ENCODE data around the gene FAM53B.

Gene FAM53B

GRCh38 chr10:124741922-124742412, 2.2 kb downstream of the FAM53B start:
- DNase-seq, result peak in 1 of 2 donors; percentile 43

DNA sequence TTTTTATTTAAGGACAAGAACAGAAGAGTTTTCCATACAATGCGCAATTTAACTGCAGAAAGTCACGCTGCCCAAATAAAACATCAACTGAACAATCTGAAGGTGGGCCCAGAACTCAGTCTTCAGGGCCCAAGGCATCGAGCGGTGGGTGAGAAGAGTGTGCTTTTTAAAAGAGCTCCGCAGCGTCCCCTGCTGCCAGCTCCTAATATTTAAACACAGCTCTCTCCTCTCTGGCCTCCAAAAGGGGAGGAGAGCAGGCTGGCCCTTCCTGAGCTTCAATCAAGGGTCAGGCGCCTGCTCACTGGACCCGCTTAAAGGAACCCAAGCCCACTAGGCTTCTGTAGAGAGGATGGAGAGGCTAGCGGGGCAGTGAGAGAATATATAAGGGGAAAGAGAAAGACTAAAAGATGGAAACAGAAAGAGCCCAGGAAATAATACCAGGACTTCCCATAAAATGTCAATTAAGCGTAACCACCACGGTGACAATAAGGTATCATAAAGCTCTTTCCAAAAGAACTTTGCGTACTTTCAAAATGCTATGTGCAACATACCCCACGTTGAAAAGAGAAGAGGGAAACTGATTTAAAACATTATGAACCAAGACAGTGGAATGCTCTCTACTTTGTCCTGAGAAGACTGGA, 2.8 kb downstream of the FAM53B start:
- peak; percentile 73 to 83 for DNase-seq

GRCh38 chr10:124740369-124741280, 3.6 kb downstream of the FAM53B start:
- DNase-seq, result peak in 1 of 2 donors; percentile 43

DNA sequence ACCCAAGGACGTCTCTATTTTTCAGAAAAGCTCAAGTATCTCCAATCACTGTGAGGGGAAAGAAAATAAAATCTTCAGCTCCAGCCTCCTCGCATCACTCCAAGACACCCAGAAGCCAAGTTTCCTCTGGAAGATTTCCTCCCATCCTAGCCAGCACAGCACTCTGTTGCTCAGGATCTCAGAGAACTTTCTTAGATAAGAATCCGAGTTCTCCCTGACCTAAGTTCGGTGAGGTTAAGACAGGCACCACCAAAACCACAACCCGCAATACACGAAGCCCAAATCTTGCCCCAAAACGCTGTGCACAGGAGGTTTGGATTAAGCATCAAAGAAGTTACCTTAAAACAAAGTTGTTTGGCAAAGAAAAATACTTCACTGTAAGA, 4.2 kb downstream of the FAM53B start:
- DNase-seq, result peak in 1 of 2 donors; percentile 54

GRCh38 chr10:124739119-124739921, 4.9 kb downstream of the FAM53B start:
- no peak for DNase-seq

GRCh38 chr10:124738441-124738840, 5.7 kb downstream of the FAM53B start:
- DNase-seq, result no peak

DNA sequence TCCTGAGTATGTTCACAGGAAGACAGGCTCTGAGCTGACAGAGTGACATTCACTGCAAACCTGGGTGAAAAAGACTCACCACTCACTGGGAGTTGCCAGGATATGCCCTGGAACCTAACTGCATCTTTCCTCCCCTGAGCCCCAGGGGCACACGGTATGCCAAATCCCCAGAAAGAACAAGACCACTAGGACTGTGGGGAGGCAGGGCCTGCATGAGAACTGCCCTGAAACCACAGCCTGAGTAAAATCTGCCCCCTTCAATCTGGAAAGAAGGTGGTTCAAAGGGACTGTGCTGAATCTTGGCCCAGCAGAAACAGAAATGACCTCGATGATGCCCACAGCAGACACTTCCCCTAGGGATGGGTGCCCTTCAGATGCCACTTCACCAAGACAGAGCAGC, 6.5 kb downstream of the FAM53B start:
- DNase-seq, result no peak

DNA sequence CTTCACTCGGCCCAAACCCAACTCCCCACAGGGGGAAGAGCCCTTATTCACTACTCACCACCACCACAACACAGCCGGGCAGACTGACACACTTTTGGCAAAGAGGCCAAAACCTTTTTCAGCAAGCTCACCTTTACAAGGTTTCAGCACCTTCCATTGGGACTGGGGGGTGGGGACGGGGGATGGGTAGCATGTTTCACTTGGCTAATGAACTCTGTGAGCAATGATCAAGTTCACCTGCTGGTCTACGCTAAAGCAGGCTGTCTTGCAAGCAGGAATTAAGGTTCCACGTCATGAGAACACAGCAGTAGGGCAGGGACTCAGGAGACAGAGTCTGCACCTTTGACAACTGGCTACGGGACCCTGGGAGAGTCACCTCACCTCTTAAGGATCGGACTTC, 7.0 kb downstream of the FAM53B start:
- no peak for DNase-seq

- DNase-seq, result no peak
Measured at GRCh38 chr10:124736491-124737136, 7.6 kb downstream of the FAM53B start.

- no peak for DNase-seq
Measured at GRCh38 chr10:124735491-124736286, 8.5 kb downstream of the FAM53B start.

DNA sequence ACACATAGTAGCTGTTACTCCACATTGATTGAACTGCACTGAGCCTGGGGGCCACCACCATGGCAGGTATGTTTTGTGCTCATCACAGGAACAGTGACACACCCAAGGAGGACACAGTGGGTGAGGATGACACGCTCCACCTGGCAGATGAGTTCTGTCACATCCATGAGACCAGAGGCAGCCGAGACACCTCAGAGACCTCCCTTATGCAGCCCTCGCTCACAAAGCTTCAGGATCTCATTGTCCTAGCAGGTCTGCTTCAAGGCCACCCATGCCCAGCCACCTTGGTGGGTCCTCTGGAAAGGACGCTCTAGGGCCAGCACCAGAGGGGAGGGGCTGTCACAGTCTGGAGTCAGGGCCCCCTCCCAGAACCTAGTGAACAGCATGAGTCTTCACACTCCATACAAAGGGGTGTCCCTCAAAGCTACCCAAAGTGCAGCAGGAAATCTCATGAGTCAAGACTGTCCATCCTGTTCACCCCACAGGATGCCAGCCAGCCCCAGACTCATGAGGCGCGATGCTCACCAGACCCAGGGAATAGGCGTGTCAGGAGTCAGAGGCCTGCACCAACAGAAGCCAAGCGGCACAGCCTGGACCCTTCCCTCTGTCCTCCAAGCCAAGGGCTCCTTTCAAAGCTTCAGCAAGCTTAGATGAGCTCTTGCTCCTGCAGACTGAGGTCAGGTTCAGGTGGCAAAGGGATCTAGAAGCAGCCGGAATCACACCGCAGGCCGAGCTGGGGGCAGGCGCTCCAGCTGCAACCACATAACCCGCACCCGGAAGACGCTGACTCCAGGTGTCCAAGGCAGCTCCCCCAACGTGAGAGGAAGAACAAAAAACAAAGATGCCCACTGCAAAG, 9.6 kb downstream of the FAM53B start:
- DNase-seq, result peak in 1 of 2 donors; percentile 35

GRCh38 chr10:124733571-124734245, 10.5 kb downstream of the FAM53B start:
- DNase-seq, result no peak

DNA sequence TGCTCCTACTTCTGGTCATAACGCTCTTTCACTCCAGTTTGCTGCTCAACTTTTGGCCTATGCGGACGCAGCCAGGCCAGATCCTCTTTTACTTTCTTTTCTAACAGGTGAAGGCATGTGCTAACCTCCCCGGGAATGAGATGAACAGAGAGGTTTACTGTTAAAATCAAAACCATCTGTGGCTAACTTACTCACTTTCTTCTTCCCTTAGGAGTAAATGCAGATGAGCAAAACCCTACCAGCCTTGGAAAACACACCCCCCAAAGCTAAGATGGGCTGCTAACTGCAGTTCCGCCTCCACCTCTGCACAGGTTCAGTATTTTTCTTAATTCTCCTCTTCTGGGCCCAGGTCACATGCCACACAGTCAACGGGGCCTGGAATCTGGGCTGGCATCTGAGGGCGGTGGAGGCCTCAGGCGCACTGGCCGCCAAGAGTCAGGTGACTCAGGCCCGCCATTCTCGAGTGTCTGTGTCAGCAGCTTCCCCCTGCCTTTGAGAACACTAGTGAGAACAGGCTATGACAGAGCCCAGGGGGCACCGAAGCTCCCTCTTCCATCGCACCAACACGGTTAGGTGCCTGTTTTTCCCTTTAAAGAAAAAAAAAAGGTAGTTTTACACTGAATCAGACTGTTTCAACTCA, 11.1 kb downstream of the FAM53B start:
- peak in 1 of 2 donors; percentile 61 for DNase-seq

- DNase-seq, result no peak
Measured at GRCh38 chr10:124731551-124731950, 12.6 kb downstream of the FAM53B start.

GRCh38 chr10:124730790-124731189, 13.4 kb downstream of the FAM53B start:
- DNase-seq, result no peak

DNA sequence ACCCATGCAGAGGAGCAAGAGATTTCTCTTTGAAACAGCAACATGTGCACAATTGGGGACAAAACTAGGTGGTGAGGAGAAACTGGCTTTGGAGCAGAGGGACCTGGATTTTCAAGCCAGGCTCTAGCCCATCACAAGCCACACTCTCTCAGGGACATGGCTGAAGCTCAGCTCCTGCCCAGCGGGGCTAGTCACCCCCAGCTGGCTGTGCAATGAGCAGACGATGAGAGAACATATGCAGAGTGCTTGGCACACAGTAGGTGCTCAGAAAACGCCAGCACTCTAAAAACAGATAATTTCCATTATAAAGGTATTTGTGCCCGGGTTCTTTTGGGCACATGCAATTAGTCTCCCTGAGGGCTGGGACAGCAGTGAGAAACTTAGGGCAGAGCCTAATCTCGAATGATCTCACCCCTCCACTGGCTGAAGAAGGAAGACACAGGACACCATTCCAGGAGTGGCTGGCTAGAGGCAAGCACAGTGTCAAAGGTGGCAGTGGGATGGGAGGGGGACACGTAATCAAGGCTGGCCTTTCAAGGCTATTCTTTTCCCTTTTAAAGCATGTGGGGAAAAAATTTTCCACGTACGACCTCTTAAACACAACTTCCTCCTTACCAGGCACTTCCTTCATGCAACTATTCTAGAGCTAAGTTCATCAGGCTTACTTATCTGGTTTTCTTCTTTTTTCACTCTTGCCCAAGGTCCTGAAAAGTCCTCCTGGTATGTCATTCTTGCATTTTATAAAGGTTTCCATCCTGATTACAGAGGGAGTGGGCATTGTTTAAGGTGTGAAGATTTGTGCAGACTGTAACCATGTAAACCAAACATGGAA, 15.1 kb downstream of the FAM53B start:
- no peak for DNase-seq

GRCh38 chr10:124728071-124728829, 15.9 kb downstream of the FAM53B start:
- peak in 1 of 2 donors; percentile 43 for DNase-seq

All from CD4-positive, alpha-beta T cell treated with Interferon alpha-2 for 1 hour (primary cell).